Ectodermal cell (in vitro differentiated cells): ENCODE data around the gene LENG8.

Experiments
- H3K27ac ChIP-seq: 2 replicates; pipeline ENCODE4 v1.7.0; 2013; ENCODE audit warnings: mild to moderate bottlenecking, low read depth, low read length; ENCODE audit not compliant: insufficient read depth, poor library complexity, severe bottlenecking
- H3K27me3 ChIP-seq: 2 replicates; pipeline ENCODE4 v1.7.0; 2013; ENCODE audit warnings: mild to moderate bottlenecking, low read length; ENCODE audit not compliant: insufficient read depth, control insufficient read depth, poor library complexity, severe bottlenecking
- H3K36me3 ChIP-seq: one replicate; pipeline ENCODE4 v1.7.0; 2013; ENCODE audit warnings: low read length; ENCODE audit not compliant: control insufficient read depth, insufficient read depth
- H3K4me1 ChIP-seq: one replicate; pipeline ENCODE4 v1.7.0; 2013; ENCODE audit warnings: low read length; ENCODE audit not compliant: control insufficient read depth, insufficient read depth
- H3K4me3 ChIP-seq: 2 replicates; pipeline ENCODE4 v1.7.0; 2013; ENCODE audit warnings: low read depth, low read length, control low read depth; ENCODE audit not compliant: insufficient read depth
- H3K9me3 ChIP-seq: 2 replicates; pipeline ENCODE4 v1.7.0; 2013; ENCODE audit warnings: mild to moderate bottlenecking, low read length, moderate library complexity; ENCODE audit not compliant: control insufficient read depth
- WGBS, 2 experiments: methylation state at CpG; one replicate each; pipeline ENCODE4 v1.1.7; 2013; ENCODE audit warnings: missing lambda C conversion rate in 2 of 2; 5-methylcytosine and 5-hydroxymethylcytosine counted together

Gene LENG8

GRCh38 chr19:54470276-54470887, 21.4 kb downstream of the LENG8 start:
- Histone ChIP-seq H3K4me1 (peaks cover 16% of the 10 kb centered on the region), H3K27me3 (peaks cover 35% of the 10 kb centered on the region), H3K36me3 (no peaks in the 10 kb centered on the region), H3K4me3 (no peak overlapping the region), H3K27ac (no peak overlapping the region), H3K9me3 (no peaks in the 10 kb centered on the region)
- WGBS, 2 experiments, result 86% methylated on average over 10 of the region's 10 CpGs

- H3K27me3 ChIP-seq, result peaks cover 28% of the 10 kb centered on the region
- H3K4me3 ChIP-seq, result peak overlapping the region; percentile 27
- 16 to 20% methylated on average over 60 of the region's 60 CpGs for WGBS, 2 experiments
Measured at GRCh38 chr19:54470991-54471782, 22.2 kb downstream of the LENG8 start.

GRCh38 chr19:54473071-54473891, 24.3 kb downstream of the LENG8 start, which contains the start of gene CDC42EP5:
Gene CDC42EP5 (minus strand): TSS chr19:54473296. CDS start chr19:54465547, 7,749 bp downstream.
- 46 to 48% methylated on average over 13 to 14 of the region's 14 CpGs for WGBS, 2 experiments
- no peaks in the 10 kb centered on the region for H3K36me3 ChIP-seq
- H3K9me3 ChIP-seq, result no peaks in the 10 kb centered on the region
- H3K27ac ChIP-seq, result peak within 1 kb of the TSS; percentile 36
- peaks cover 25% of the 10 kb centered on the region for H3K27me3 ChIP-seq
- H3K4me1 ChIP-seq, result peaks cover 16% of the 10 kb centered on the region
- H3K4me3 ChIP-seq, result peak within 1 kb of the TSS; percentile 4

More at GRCh38 chr19:54470991-54471782, 22.2 kb downstream of the LENG8 start:
- Histone ChIP-seq H3K4me1 (peaks cover 16% of the 10 kb centered on the region), H3K36me3 (no peaks in the 10 kb centered on the region), H3K27ac (no peak overlapping the region), H3K9me3 (no peaks in the 10 kb centered on the region)

- Histone ChIP-seq H3K4me1 (peaks cover 16% of the 10 kb centered on the region), H3K4me3 (no peak overlapping the region), H3K27me3 (peaks cover 25% of the 10 kb centered on the region), H3K9me3 (no peaks in the 10 kb centered on the region), H3K36me3 (no peaks in the 10 kb centered on the region), H3K27ac (no peak overlapping the region)
- WGBS, 2 experiments, result 73% methylated on average over 5 to 6 of the region's 6 CpGs
Measured at GRCh38 chr19:54473892-54474372, 24.9 kb downstream of the LENG8 start.

GRCh38 chr19:54475706-54476105, 26.7 kb downstream of the LENG8 start:
- 82 to 86% methylated on average over 11 of the region's 11 CpGs for WGBS, 2 experiments
- H3K4me3 ChIP-seq, result no peak overlapping the region
- H3K27me3 ChIP-seq, result peaks cover 10% of the 10 kb centered on the region
- peaks cover 16% of the 10 kb centered on the region for H3K4me1 ChIP-seq
- H3K9me3 ChIP-seq, result no peaks in the 10 kb centered on the region
- no peaks in the 10 kb centered on the region for H3K36me3 ChIP-seq
- H3K27ac ChIP-seq, result no peak overlapping the region

GRCh38 chr19:54477650-54478049, 28.7 kb downstream of the LENG8 start:
- Histone ChIP-seq H3K4me1 (peaks cover 8% of the 10 kb centered on the region), H3K27me3 (no peaks in the 10 kb centered on the region), H3K27ac (no peak overlapping the region), H3K9me3 (no peaks in the 10 kb centered on the region), H3K36me3 (no peaks in the 10 kb centered on the region), H3K4me3 (no peak overlapping the region)
- 59 to 61% methylated on average over 3 of the region's 3 CpGs for WGBS, 2 experiments

- no peak overlapping the region for H3K27ac ChIP-seq
- H3K27me3 ChIP-seq, result no peaks in the 10 kb centered on the region
- 23 to 29% methylated on average over 9 to 10 of the region's 10 CpGs for WGBS, 2 experiments
- H3K4me1 ChIP-seq, result no peaks in the 10 kb centered on the region
- H3K36me3 ChIP-seq, result no peaks in the 10 kb centered on the region
- no peak overlapping the region for H3K4me3 ChIP-seq
- no peaks in the 10 kb centered on the region for H3K9me3 ChIP-seq
Measured at GRCh38 chr19:54478677-54479266, 29.8 kb downstream of the LENG8 start.

- Histone ChIP-seq H3K27me3 (no peaks in the 10 kb centered on the region), H3K4me3 (no peak overlapping the region), H3K9me3 (no peaks in the 10 kb centered on the region), H3K4me1 (no peaks in the 10 kb centered on the region), H3K36me3 (no peaks in the 10 kb centered on the region), H3K27ac (no peak overlapping the region)
- WGBS, 2 experiments, result 76 to 78% methylated on average over 2 of the region's 2 CpGs
Measured at GRCh38 chr19:54480051-54480450, 31.1 kb downstream of the LENG8 start.

- Histone ChIP-seq H3K4me3 (no peak overlapping the region), H3K4me1 (no peaks in the 10 kb centered on the region)
Measured at GRCh38 chr19:54481326-54481930, 32.4 kb downstream of the LENG8 start.

More at GRCh38 chr19:54481326-54481930, 32.4 kb downstream of the LENG8 start:
- WGBS, 2 experiments, result 24 to 25% methylated on average over 16 of the region's 16 CpGs
- Histone ChIP-seq H3K27ac (no peak overlapping the region), H3K27me3 (no peaks in the 10 kb centered on the region), H3K36me3 (no peaks in the 10 kb centered on the region), H3K9me3 (no peaks in the 10 kb centered on the region)
